ENCODE results near the gene ADD1. TPM values are rescaled to one million over a fixed set of nuclear protein-coding genes. Genes with fewer than 3 reads are reported as not detected.

ADD1 gene
- polyA plus RNA-seq, 5 donors, result 260 to 305 (median 286) TPM

- DNase-seq, result no peak
Observed at GRCh38 chr4:2832981-2833670, 10.5 kb upstream of the ADD1 start.

GRCh38 chr4:2833671-2834000, 10.0 kb upstream of the ADD1 start:
- no peak for DNase-seq

GRCh38 chr4:2834001-2834921, 9.4 kb upstream of the ADD1 start:
- no peak for DNase-seq

- DNase-seq, result no peak
Observed at GRCh38 chr4:2835978-2836377, 7.7 kb upstream of the ADD1 start.

- no peak for DNase-seq
Observed at GRCh38 chr4:2836391-2836859, 7.2 kb upstream of the ADD1 start.

- DNase-seq, result no peak
Observed at GRCh38 chr4:2837110-2837903, 6.3 kb upstream of the ADD1 start.

GRCh38 chr4:2837904-2838496, 5.6 kb upstream of the ADD1 start:
- peak; percentile 65 to 76 for DNase-seq

- DNase-seq, result no peak
Observed at GRCh38 chr4:2839060-2839459, 4.6 kb upstream of the ADD1 start.

- no peak for DNase-seq
Observed at GRCh38 chr4:2842687-2843262, 869 bp upstream of the ADD1 start.

- DNase-seq, result no peak
Observed at GRCh38 chr4:2843941-2844584, 419 bp downstream of the ADD1 start.

GRCh38 chr4:2846172-2846571, 2.5 kb downstream of the ADD1 start:
- DNase-seq, result no peak

GRCh38 chr4:2847302-2847871, 3.7 kb downstream of the ADD1 start:
- no peak for DNase-seq

GRCh38 chr4:2848449-2848848, 4.8 kb downstream of the ADD1 start:
- DNase-seq, result no peak

GRCh38 chr4:2849267-2850152, 5.9 kb downstream of the ADD1 start:
- no peak for DNase-seq

GRCh38 chr4:2850966-2851798, 7.5 kb downstream of the ADD1 start:
- no peak for DNase-seq

GRCh38 chr4:2852481-2852921, 8.9 kb downstream of the ADD1 start:
- DNase-seq, result no peak

GRCh38 chr4:2855584-2855983, 11.9 kb downstream of the ADD1 start:
- DNase-seq, result no peak

GRCh38 chr4:2856266-2856665, 12.6 kb downstream of the ADD1 start:
- no peak for DNase-seq
